NCI-H146 (cell line): Measurements from ENCODE around the gene CDK14.

ENCODE experiments used
- DNase-seq: peaks from one replicate; lab custom pipeline; 2025; lab: John Stamatoyannopoulos, UW

The CDK14 gene

DNA sequence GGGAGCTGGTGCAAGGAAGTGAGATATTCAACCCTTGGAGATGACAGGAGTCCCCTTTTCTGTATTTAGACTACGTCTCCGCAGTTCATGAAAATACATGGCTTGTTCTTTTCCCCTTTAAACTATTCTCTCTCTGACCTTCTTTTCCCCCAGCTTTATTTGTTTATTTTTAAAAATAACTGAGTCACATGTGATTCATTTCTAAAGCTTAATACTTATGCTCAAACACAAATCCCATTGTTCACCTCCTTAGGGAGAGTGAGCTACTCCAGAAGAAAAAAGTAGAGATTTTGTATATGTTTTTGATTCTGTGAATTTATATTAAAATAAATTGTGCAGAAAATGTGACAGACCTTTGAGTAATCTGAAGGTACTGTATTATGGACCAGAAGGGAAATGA, 632.2 kb downstream of the CDK14 start:
- no peak for DNase-seq

DNA sequence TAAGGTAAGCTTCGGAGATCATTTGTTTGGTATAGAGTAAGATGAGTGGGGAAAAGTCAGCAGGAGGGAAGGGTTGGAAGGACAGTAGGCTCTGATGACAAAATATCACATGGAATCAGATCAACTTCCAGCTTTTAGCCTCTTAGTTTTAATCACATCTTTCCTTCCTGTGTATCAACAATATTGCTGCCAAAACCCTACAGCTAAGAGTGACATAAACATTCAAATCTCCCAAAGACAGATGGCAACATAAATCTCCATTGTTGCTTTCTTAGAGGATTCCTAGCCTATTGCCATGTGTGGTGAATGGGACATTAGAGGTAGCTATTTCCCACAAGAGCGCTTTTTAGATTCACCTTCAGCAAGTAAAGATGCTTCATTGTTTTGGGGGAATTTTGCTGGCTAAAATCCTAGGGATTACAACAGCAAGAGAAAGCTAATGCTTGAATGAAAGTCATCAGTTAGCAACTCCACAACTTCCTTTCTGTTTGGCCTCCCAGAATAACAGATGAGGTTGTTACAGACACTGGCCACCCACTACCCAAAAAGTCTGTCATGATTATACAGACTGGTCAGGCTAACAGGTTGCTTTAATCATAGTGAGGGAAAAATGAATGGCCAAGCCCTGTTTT, 632.9 kb downstream of the CDK14 start:
- DNase-seq: no peak

DNA sequence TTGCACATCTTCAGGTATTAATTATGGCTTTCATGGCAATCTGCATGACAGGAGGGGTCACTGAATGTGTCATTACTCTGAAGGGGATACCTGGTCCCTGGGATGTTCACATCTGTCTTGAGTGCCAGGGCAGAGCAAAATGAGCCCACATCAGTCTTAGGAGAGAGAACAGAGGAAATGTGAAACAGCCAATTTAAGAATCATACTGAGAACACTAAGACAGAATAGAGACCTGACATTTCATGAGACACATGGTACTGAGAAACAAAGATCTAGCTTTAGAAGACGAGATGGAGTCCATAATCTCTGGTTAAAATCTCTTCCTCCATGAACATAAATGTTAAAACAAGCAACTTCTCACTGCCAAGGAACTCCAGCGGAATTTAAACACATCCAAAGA, 634.0 kb downstream of the CDK14 start:
- no peak for DNase-seq

DNA sequence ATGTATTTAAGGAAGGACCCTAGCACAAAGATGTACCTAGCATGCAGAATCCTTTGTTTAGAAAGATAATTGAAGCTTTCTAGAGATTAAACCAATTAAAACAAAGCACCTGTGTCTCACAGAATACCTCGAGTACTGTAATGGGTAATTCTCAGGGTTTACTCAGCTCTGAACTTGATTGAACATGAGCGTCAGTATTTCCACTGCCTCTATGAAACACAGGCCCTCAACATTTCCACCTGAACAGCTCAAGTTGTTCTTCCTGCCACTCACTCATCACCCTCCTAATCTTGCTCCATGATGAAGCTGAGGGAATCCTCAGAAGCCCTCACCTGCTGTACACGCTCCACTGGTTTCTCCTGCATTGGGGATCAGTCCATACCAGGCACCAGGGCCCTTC, 634.4 kb downstream of the CDK14 start:
- DNase-seq: peak; percentile 14

GRCh38 chr7:91233212-91233611, 637.1 kb downstream of the CDK14 start:
- DNase-seq: peak; percentile 46

- DNase-seq: no peak
Measured at GRCh38 chr7:91235211-91235832, 639.2 kb downstream of the CDK14 start.

GRCh38 chr7:91239171-91239604, 643.1 kb downstream of the CDK14 start:
- no peak for DNase-seq

GRCh38 chr7:91239772-91240171, 643.7 kb downstream of the CDK14 start:
- DNase-seq: no peak

- no peak for DNase-seq
Measured at GRCh38 chr7:91240376-91240941, 644.3 kb downstream of the CDK14 start.

- DNase-seq: no peak
Measured at GRCh38 chr7:91242097-91242844, 646.1 kb downstream of the CDK14 start.

- no peak for DNase-seq
Measured at GRCh38 chr7:91243591-91244301, 647.6 kb downstream of the CDK14 start.

GRCh38 chr7:91247500-91247899, 651.4 kb downstream of the CDK14 start:
- no peak for DNase-seq

GRCh38 chr7:91248996-91249395, 652.9 kb downstream of the CDK14 start:
- no peak for DNase-seq

- no peak for DNase-seq
Measured at GRCh38 chr7:91249506-91250233, 653.5 kb downstream of the CDK14 start.

DNA sequence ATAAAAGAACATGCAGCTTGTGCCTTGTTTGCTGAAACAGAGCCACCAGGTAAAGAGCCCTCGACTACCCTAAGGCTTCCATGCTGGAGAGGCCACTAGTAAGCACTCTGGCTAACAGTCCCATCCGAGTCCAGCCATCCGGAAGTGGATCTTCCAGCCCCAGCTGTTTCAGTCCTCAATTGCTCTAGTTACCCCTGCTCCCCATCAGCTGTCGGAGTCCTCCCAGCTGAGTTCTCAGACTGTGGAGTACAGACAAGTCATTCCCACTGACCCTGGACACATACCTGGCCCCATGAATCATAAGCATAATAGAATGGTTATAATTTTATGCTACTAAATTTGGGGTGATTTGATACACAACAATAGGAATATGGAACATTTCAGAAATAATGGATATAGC, 654.6 kb downstream of the CDK14 start:
- DNase-seq: no peak

DNA sequence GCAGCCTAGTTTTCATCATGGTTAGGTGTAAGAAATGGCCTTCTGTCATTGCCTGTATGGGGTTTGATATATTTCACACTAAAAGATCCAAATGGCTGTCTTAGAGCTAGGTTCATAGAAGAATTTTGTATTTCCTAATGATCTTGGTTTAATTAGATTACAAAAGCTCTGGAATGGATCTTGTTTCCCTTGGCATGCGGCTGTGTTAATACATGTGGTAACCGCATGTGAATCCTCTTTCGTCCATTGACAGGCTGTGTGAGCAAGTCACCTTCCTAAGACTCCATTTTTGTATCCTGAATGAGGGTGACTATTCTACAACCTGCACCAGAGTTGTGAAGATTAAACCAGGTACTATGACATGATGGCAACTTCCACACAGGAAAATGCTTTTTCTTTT, 655.8 kb downstream of the CDK14 start:
- no peak for DNase-seq
